SU-DHL-6 (cell line): ENCODE measurements around the gene GMEB2.

Experiments used
- EZH2phosphoT487 ChIP-seq: fragments of 200-600 bp; sonication (generic), shearing (Covaris generic); conservative IDR thresholded peaks from 2 replicates; pipeline ENCODE4 v1.6.1; 2018; ENCODE audit warnings: mild to moderate bottlenecking, antibody characterized with exemption, low read length, moderate library complexity, mixed read lengths
- TF ChIP-seq, protein P1 (sequence below): fragments of 200-600 bp; sonication (generic); IDR thresholded peaks from one replicate; pipeline ENCODE4 v1.5.1; 2017; ENCODE audit warnings: antibody characterized with exemption, mild to moderate bottlenecking, low read length, moderate library complexity; ENCODE audit not compliant: insufficient read depth, poor library complexity, severe bottlenecking

DNA sequence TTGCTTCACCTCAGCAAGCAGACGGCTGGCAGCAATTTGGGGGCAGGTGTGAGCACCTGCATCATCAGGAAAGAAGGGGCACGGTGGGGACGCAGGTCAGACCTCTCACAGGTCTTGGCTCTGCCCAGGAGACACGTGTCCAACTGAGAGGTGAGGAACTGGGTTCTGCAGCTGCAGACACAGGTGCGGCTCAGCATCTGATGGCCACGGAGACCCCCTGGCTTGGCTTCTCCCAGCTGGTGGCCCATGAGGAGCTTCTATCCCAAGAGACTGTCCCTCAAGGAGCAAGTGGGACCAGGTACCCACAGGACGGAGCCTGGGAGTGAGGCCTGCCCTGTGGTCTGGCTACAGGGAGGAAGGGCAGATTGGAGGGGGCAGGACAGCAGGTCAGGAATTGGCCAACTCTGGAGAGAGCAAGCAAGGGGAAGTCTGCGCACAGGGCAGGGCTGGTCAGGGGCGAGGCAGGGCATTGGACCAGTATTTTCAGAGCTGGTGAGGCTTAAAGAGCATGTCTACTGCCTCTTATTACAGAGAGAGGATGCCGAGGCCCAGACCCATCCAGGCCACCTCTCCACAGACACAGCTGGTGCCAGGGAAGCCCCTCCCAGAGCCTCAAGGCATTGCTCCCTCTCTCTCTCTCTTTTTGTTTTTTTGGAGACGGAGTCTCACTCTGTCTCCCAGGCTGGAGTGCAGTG, 22.1 kb upstream of the GMEB2 start:
- TF ChIP-seq, protein P1, sequence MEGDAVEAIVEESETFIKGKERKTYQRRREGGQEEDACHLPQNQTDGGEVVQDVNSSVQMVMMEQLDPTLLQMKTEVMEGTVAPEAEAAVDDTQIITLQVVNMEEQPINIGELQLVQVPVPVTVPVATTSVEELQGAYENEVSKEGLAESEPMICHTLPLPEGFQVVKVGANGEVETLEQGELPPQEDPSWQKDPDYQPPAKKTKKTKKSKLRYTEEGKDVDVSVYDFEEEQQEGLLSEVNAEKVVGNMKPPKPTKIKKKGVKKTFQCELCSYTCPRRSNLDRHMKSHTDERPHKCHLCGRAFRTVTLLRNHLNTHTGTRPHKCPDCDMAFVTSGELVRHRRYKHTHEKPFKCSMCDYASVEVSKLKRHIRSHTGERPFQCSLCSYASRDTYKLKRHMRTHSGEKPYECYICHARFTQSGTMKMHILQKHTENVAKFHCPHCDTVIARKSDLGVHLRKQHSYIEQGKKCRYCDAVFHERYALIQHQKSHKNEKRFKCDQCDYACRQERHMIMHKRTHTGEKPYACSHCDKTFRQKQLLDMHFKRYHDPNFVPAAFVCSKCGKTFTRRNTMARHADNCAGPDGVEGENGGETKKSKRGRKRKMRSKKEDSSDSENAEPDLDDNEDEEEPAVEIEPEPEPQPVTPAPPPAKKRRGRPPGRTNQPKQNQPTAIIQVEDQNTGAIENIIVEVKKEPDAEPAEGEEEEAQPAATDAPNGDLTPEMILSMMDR: no peak
- TF ChIP-seq EZH2phosphoT487: no peak
